Stimulated activated CD4-positive, alpha-beta T cell treated with anti-CD3 and anti-CD28 coated beads, Interleukin-2, amount 100 ng/mL, for 24 hours (primary cell): ENCODE results near the gene CPNE7.
A peak's percentile ranks its signal among the peaks of the same experiment; 100 is the strongest.
"Not testable (repeated sequence)": the region's sequence is repeated elsewhere in the genome, so short reads cannot be mapped to it uniquely, and the experiment has no call there.

Experiments used
- DNase-seq, 2 donors: peaks; one replicate each; pipeline ENCODE4 v3.0.0-alpha.2; 2020

The CPNE7 gene

DNA sequence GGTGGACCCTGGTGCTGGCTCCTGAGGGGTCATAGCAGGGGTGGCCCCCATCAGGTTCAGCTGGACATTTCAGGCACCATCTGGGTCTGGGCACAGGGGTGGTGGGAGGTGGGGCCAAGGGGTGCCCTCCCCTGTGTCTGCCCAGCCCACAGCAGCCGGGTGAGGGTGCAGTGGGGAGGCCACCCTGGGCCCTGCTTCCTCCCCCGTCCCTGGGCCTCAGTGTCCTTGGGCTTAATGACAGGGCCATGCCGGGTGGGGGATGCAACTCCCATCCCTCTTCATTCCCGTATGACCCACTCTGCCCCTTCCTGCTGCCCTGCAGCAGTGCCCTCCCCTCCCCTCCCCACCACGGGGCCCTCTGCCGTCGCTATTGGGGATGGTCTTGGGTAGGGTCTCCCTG is 10.7 kb downstream of the CPNE7 start:
- no peak for DNase-seq

DNA sequence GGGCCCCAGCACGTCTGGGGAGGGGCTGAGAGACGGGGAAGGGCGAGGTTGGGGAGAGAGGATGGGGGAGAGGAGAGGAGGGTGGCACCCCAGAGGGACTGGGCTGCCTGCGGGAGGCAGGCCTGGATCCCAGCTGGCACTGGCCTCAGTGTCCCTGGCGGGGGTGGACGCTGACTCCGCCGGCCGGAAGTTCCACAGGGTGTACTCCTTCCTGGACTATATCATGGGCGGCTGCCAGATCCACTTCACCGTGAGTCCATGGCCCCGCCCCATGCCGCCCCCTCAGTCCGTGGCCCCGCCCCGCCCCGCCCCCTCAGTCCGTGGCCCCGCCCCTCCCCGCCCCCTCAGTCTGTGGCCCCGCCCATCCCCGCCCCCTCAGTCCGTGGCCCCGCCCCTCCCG is 11.3 kb downstream of the CPNE7 start:
- DNase-seq, result no peak

- not testable (repeated sequence) for DNase-seq
Measured at GRCh38 chr16:89587676-89588075, 12.1 kb downstream of the CPNE7 start.

- no peak for DNase-seq
Measured at GRCh38 chr16:89588413-89589109, 13.0 kb downstream of the CPNE7 start.

- DNase-seq, result no peak
Measured at GRCh38 chr16:89589241-89589926, 13.8 kb downstream of the CPNE7 start.

DNA sequence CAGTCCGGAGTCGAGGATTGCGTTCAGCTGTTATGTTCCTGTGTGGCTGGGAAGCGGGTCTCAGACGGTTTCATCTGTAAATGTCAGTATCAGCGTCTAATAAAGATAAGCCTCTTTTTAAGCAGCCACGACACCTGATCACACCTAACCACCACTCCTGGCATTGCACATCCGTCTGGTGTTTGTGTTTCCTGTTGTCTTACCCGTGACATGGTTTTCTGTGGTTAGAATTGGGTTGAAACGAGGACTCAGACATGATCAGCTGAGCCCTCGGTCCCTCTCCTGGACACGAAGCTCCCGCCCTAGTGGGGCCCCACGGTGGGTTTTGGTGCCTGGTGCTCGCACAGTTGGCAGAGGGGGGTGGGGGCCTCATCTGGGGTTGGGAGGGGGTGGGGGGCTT is 18.3 kb downstream of the CPNE7 start:
- no peak for DNase-seq

DNA sequence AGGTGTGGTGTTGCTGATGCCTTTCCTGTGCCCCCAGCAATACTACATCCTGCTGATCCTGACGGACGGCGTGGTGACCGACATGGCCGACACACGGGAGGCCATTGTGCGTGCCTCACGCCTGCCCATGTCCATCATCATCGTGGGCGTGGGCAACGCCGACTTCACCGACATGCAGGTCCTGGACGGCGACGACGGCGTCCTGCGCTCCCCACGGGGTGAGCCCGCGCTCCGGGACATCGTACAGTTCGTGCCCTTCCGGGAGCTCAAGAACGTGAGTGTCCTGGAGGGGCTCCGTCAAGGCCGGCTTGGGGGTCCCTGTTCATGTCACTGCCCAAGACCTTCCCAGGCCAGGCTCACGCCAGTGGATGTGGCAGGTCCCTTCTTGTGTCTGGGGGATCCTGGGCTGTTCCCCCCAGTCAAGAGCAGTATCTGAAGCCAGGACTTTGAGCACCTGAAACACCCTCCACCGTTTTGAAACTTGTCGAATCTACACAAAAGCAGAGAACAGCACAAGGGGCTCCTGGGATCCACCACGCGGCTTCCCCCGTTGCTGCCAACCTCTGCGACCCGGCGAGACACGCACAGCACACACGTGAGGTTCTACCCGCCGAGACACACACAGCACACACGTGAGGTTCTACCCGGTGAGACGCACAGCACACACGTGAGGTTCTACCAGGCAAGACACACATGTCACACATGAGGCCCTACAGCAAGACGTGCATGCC is 19.9 kb downstream of the CPNE7 start:
- DNase-seq, result no peak

GRCh38 chr16:89596061-89596689 is 20.6 kb downstream of the CPNE7 start:
- no peak for DNase-seq

DNA sequence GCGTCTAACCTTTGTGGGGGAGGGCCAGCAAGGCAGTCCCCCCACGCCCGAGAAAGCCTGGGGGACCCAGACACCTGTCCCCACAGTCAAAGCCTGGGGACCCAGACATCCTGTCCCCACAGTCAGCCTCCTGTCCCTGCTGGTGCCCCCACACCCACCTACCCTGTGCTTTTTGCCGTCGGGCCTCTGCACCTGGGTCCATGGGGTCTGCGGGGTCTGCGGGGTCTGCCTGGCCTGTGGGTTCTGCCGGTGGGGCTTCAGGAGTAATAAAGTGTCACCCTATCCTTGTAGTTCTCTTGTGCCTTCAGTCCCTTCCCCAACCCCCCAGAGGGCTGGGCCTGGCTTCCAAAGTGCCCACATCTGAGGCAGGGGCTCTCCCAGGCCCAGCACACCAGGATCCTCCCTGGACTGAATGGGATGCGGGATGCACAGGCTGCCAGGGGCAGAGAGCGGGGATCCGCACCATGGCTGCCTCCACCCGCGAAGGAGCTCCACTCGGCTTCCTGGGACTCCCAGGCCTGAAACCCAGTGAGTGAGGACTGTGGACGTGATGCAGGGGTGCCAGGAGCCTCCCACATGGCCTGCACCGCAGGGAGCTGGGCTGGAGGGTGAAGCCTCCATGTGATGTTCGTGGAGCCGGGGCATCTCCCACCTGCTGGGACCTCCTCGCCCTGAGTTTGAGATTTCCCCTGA is 21.5 kb downstream of the CPNE7 start:
- DNase-seq, result no peak

GRCh38 chr16:89598199-89598598 is 22.6 kb downstream of the CPNE7 start:
- DNase-seq, result no peak

DNA sequence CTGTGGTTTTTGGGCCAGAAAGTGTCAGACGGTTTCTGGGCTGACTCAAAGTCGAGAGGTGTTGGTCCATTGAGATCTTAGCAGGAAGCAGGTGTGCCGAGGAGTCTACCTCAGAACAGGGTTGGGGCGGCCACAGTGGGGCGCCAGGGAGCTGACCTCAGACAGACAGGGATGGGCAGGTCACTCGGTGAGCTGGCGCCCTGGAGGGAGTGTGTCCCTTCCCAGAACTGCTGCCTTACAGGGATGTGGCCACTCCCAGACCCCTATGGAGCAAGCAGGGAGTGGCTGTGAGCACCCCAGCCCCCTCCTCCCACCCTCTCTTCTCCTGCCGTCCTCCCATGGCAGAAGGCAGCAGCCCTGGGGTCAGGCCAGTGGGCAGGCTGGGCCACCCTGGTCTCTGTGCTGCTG is 23.9 kb downstream of the CPNE7 start:
- peak in 1 of 2 donors; percentile 46 for DNase-seq

DNA sequence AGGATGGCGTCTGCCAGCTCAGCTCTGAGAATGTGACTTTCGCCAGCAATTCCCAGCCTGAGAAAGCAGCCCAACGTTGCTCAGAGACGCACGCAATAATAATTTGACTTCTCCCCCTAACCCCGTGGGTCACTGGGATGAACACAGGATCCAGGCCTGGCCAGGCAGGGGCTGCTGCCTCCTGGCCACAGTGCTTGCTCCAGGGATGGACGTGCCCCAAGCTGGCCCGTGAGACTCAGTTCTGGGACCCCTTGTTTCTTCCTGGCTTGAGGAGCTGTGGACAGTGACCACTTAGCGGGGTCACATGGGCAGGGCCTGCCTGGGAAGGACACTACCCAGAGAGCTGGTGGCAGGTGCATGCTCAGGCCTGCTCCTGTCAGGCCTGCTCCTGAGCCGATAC is 24.3 kb downstream of the CPNE7 start:
- no peak for DNase-seq

DNA sequence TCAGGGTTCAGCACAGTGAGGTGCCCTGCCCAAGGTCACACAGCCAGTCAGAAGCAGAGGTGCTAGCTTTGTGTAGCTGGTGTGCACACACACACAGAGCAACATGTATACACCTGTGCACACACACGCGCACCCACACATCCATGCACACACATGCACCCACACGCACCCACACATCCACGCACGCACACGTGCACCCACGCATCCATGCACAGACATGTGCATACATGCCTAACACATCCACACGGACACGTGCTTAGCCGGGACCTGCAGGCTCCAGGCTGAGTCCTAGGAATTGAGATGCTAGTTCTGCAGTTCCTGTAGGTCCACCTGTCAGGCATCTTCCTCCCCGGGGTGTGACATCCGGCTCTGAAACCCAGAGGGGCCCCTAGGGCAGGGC is 24.9 kb downstream of the CPNE7 start:
- no peak for DNase-seq

- no peak for DNase-seq
Measured at GRCh38 chr16:89600956-89601355, 25.4 kb downstream of the CPNE7 start.

DNA sequence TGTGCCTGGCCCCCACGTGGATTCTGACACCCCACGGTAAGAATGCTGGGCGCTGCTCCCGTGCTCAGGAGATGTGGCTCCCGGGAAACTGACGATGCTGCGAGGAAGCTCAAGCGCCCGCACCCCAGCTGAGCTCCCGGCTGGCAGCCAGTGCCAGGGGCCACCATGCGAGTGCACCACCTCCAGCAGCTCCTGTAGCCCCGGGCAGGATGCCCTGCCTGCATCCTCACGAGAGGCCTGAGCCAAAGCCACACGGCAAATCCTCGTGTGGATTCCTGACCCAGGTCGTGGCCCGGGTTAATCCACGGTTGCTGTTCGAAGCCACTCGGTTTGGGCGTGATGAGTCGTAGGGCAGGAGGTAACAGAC is 26.3 kb downstream of the CPNE7 start:
- DNase-seq, result no peak

GRCh38 chr16:89602273-89602951 is 26.9 kb downstream of the CPNE7 start:
- peak; percentile 70 to 77 for DNase-seq

- DNase-seq, result no peak
Measured at GRCh38 chr16:89602952-89603590, 27.5 kb downstream of the CPNE7 start.

GRCh38 chr16:89604764-89605163 is 29.2 kb downstream of the CPNE7 start:
- DNase-seq, result no peak

DNA sequence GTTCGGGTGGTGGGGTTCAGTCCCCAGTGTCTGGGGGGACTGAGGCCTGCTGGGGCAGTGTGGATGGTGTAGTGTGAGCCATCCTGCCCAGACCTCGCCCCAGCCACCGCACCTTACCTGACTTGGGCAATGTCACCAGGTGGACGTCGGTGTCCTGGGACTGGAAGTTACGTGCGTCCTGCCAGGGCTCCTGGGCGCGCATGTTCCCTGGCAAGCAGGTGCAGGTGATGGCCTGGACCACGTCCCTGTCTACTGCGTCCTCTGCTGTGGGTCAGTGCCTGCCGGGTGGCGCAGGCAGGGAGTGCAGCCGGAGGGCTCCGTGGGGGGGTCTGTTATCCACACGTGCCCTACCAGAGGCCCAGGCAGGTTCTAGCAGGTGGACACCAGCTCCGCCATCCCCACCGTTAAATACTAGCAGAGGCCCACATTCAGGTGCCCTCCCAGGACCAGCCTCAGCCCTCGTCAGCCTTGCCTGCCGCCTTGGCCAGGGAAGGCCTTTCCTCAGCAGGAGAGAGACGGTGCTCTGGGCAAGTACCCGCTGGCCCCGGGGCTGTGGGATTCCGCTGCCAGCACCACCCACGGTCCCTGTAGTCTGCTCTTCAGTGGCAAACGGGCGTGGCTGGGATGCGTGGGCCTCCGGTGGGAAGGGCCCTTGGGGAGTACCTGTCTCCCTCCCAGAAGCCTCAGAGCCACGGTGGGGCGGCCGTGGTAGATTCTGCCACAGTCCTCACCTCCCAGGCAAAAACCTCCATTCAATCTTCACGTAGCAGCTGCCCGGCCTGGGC is 29.8 kb downstream of the CPNE7 start:
- DNase-seq, result no peak

GRCh38 chr16:89606006-89606405 is 30.4 kb downstream of the CPNE7 start:
- no peak for DNase-seq

DNA sequence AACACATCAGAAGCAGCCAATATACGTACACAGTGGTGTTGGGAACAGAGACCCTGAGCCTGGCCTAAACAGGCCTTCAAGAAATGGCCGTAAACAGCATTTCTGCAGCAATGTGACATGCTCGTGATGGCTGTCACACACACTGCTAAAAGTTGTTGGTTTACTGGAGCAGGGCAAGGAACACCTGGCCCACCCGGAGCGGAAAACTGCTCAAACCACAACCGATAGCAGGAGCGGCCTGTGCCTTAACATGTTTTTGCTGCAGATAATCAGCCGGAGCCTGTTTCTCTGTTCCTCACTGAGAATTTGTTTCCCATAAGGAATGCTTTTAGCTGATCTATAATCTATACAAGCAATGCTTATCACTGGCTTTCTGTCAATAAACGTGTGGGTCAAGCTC is 31.9 kb downstream of the CPNE7 start:
- DNase-seq, result no peak
